ENCODE results near the gene REX1BD. TPM values are rescaled to one million over a fixed set of nuclear protein-coding genes. Genes with fewer than 3 reads are reported as not detected.

REX1BD gene
- total and polyA plus RNA-seq, 11 donors = 42.9 to 205 (median 68.2) TPM

DNA sequence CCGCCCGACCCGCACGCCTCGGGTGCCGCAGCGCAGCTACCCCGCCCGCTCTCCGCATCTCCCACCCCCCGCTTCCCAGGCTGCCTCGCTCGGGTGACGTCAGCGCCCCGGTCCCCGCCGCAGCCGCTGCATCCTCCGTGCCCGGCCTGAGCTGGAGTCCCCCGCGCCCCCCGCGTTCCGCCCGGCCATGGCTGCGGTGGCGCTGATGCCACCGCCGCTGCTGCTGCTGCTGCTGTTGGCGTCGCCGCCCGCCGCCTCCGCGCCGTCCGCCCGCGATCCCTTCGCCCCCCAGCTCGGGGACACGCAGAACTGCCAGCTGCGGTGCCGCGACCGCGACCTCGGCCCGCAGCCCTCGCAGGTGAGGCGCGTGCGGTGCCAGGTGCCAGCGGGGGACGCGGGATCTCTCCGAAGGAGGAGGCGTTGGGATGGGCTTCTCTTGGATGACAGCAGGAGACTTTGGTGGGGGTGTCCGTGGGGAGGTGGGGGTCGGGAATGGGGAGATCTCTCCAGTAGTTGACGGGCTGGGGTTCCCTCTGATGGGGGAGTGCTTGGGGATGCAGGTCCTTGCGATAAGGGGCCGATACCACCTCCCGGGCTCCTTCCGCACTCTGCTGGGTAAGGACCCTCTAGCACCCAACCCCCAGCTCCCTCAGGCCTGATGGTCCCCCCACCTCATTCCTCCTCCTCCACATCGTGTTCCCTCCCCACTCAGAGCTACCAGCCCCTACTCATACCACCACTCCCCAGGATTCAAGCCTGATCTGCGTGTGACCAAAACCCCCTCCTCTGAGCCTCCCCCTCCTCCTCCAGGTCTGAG lies 24.4 kb downstream of the REX1BD start, which contains the start of gene TMEM59L:
Gene TMEM59L, plus strand, starts transcription at position 99 of the 817 bp plus-strand sequence. Its CDS starts 89 bp downstream, at position 188.
- no peaks in the 10 kb centered on the region for H3K36me3 ChIP-seq
- intact Hi-C loops (cut with DNase I) = no loop called here
- WGBS, 4 donors = 2 to 3% (median 2%) methylated on average over 41 to 70 of the region's 70 CpGs
- peaks cover 46 to 84% (median 65%) of the 10 kb centered on the region in 9 donors for H3K27me3 ChIP-seq
- no peak within 1 kb of the TSS for H3K27ac ChIP-seq
- H3K9me3 ChIP-seq = no peaks in the 10 kb centered on the region
- peak within 1 kb of the TSS; percentile 12 to 66 (median 50) for H3K4me3 ChIP-seq
- DNase-seq = peak in 1 of 5 donors; percentile 51
- H3K4me1 ChIP-seq = peaks cover 0 to 35% (median 24%) of the 10 kb centered on the region in 12 donors
- TF ChIP-seq CTCF (IDR thresholded peaks at IDR 0.05) (no peak), POLR2A (IDR thresholded peaks at IDR 0.05) (no peak)
- ATAC-seq = peak in 2 of 4 donors; percentile 31 to 52

GRCh38 chr19:18613589-18614234 lies 25.1 kb downstream of the REX1BD start:
- ATAC-seq = no peak
- Histone ChIP-seq H3K4me1 (peaks cover 0 to 33% (median 24%) of the 10 kb centered on the region in 12 donors), H3K27ac (no peak overlapping the region), H3K9me3 (no peaks in the 10 kb centered on the region), H3K27me3 (peaks cover 38 to 77% (median 58%) of the 10 kb centered on the region in 9 donors), H3K36me3 (no peaks in the 10 kb centered on the region), H3K4me3 (no peak overlapping the region)
- no peak for DNase-seq
- intact Hi-C loops (cut with DNase I) = no loop called here
- 25 to 32% (median 27%) methylated on average over 11 to 23 of the region's 23 CpGs for WGBS, 4 donors
- TF ChIP-seq CTCF (IDR thresholded peaks at IDR 0.05) (no peak), POLR2A (IDR thresholded peaks at IDR 0.05) (no peak)

DNA sequence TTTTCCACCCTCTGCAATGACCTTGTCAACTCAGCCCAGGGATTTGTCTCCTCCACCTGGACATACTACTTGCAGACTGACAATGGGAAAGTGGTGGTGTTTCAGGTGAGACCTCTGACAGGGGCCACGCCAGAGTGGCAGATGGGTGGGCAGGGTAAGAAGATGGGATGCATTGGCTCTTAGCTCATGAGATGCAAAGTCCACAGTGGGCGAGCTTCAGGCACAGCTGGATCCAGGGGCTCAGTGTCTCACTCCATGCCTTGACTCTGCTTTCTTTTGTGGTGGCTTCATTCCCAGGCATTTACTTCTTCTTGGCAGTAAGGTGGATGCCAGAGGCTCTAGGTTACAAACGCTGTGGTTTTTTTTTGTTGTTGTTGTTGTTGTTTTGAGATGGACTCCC lies 27.4 kb downstream of the REX1BD start:
- Histone ChIP-seq H3K27me3 (peaks cover 25 to 54% (median 35%) of the 10 kb centered on the region in 9 donors), H3K4me3 (no peak overlapping the region), H3K36me3 (no peaks in the 10 kb centered on the region), H3K4me1 (peaks cover 0 to 26% (median 19%) of the 10 kb centered on the region in 12 donors), H3K27ac (no peak overlapping the region), H3K9me3 (no peaks in the 10 kb centered on the region)
- DNase-seq (no peak), ATAC-seq (no peak)
- WGBS, 4 donors = 90 to 100% (median 92%) methylated on average over 3 of the region's 3 CpGs
- intact Hi-C loops (cut with DNase I) = no loop called here
- TF ChIP-seq CTCF (IDR thresholded peaks at IDR 0.05) (no peak), POLR2A (IDR thresholded peaks at IDR 0.05) (no peak)

DNA sequence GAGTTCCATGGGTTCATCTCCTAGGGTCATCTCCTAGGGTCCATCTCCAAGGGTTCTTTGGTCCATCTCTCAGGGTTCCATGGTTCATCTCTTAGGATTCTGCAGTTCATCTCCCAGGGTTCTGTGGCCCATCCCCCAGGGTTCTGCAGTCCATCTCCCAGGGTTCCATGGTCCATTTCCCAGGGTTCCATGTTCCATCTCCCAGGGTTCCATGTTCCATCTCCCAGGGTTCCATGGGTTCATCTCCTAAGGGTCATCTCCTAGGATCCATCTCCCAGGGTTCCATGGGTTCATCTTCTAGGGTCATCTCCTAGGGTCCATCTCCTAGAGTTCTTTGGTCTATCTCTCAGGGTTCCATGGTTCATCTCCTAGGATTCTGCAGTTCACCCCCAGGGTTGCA lies 29.0 kb downstream of the REX1BD start:
- peaks cover 0 to 11% (median 5%) of the 10 kb centered on the region in 12 donors for H3K4me1 ChIP-seq
- ATAC-seq = no peak
- H3K27me3 ChIP-seq = peaks cover 14 to 38% (median 21%) of the 10 kb centered on the region in 9 donors
- H3K27ac ChIP-seq = no peak overlapping the region
- no peak overlapping the region for H3K4me3 ChIP-seq
- TF ChIP-seq CTCF (IDR thresholded peaks at IDR 0.05) (no peak), POLR2A (IDR thresholded peaks at IDR 0.05) (no peak)
- H3K36me3 ChIP-seq = no peaks in the 10 kb centered on the region
- intact Hi-C loops (cut with DNase I) = no loop called here
- H3K9me3 ChIP-seq = no peaks in the 10 kb centered on the region
- DNase-seq = no peak

All from heart left ventricle (tissue), 16 donors.